Renal cortex interstitium (tissue), 11 donors: ENCODE data around the gene KCNC1. TPM values are rescaled to one million over a fixed set of nuclear protein-coding genes. Genes with fewer than 3 reads are reported as not detected.

ENCODE experiments used
- DNase-seq, 11 donors: peaks; one replicate each; pipeline ENCODE4 v3.0.0-alpha.2; 2013; ENCODE audit warnings: low read depth in 9 of 11, low spot score in 4 of 11; ENCODE audit errors: extremely low read depth in 1 of 11
- polyA plus RNA-seq, 3 donors: library from polyadenylated mRNA; unstranded; fragments of 120-200 nt; gene quantifications; one replicate each; pipeline ENCODE4 v1.2.1, GENCODE V29; 2013; ENCODE audit not compliant: insufficient read length in 3 of 3

The KCNC1 gene
- polyA plus RNA-seq, 3 donors, result 1.0 to 1.4 (median 1.1) TPM

DNA sequence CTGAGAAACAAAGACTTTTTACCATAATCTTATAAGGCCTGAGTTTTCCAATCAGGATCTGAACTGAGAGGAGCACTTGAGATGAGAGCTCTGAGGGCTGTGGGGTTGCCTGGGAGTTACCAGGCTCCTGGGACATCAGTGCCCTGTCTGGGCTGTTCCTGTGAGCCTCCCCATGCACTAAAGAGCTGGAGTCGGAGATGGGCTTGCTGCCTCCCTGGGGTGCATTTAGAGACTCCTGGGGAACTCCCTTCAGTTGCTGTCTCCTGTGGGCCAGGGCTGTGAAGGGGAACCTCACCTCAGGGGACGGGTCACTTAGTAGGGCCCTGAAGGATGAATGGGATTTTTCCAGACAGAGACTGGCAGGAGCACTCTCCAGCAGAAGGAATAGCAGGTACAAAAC, 33.3 kb downstream of the KCNC1 start:
- no peak for DNase-seq

DNA sequence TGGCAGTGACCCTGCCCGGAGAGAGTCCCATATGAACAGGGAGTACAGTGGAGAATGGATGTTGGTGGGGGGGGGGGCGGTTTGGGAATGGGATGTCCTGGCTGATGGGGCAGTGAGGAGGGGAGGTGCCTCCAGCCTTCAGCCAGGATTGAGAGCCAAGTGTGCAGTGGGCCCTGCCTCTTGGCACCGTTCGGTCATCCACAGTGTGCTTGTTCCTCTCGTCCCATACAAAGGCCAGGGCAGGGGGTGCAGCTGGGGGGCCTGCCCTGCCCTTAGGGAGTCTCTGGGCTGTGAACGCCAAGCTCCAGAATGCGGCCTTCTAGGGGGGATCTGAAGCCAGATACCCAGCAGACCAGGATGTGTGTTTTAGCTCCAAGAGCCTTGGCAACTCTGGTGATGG, 34.0 kb downstream of the KCNC1 start:
- no peak for DNase-seq

- no peak for DNase-seq
Observed at GRCh38 chr11:17769218-17769617, 34.6 kb downstream of the KCNC1 start.

- no peak for DNase-seq
Observed at GRCh38 chr11:17770048-17770652, 35.6 kb downstream of the KCNC1 start.

DNA sequence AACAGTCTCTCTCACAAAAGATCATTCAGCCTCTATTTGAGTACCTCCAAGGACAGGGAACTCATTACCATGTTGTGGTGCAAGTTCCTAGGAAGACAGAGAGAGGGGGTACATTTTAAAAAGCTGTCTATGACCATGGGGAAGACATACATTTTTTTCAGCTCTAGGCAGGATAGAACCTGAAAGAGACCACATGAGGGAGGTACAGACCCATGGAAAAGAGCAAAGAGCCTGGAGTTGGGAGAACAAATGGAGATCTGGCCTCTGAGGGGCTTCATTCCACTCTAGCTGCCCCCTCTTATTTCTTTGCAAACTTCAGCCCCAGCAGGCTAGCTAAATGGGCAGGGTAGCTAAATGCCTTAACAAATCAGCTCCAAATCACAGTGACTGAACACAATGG, 36.3 kb downstream of the KCNC1 start:
- DNase-seq, result no peak

DNA sequence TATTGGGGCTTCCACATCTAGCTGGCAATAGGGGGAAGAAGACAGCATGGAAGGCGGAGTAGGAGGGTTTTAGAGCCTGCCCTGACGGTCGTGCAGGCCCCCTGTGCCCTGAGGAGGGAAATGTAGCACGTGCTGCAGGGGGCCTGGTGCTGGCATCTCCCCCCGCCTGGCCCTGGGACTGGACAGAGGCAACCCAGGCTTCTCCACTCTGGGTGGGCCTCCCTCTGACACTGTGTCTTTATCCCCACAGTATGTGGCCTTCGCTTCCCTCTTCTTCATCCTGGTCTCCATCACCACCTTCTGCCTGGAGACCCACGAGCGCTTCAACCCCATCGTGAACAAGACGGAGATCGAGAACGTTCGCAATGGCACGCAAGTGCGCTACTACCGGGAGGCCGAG, 36.8 kb downstream of the KCNC1 start:
- no peak for DNase-seq

GRCh38 chr11:17771841-17772401, 37.3 kb downstream of the KCNC1 start:
- no peak for DNase-seq

GRCh38 chr11:17772704-17773600, 38.4 kb downstream of the KCNC1 start:
- no peak for DNase-seq

- no peak for DNase-seq
Observed at GRCh38 chr11:17773674-17774073, 39.1 kb downstream of the KCNC1 start.

- DNase-seq, result no peak
Observed at GRCh38 chr11:17774232-17775034, 39.9 kb downstream of the KCNC1 start.

DNA sequence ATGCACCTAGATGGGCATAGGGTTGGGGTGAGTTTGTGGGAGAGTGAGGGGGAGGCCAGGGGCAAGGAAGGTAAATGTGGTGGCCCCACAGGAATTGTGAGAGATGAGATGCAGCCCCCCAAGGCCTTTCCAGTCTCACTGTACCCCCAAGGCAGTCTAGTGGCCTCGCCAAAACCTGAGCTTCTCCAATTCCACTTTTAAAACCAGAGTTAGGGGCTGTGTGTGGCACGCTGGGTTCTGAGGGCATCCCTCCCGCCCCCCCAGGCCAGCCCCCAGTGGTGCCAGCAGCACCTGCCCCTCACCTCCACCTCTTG, 40.4 kb downstream of the KCNC1 start:
- no peak for DNase-seq

GRCh38 chr11:17775507-17776211, 41.1 kb downstream of the KCNC1 start:
- no peak for DNase-seq

DNA sequence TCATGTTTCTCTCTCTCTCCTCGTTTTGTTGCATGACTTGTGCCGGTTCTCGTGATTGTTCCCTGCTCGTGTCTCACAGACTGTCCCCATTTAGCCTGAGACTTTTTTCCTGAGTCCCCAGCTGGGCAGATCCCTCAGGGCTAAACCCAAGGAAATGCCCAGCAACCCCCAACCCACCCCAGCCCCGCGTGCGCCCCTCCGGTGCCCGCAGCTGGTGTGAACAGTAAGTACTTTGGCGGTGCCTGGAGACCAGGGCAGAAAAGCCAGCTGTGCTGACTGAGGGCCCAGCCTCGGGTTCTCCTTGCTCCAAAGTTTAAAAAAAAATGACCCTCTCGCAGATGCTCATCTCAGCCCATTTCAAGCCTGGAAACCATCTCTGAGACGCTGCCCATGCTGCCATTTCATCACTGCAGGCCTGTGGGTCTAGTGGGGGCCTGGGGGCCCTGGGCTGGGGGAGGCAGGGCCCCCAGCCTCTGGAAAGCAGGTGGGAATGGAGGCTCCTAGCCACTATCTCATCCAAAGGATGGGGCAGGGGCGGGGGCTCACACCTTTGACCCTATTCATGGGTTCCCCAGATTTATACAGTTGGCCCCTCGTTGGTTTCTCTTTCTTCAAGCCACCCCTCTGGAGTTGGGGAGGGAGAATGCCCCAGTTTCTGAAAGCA, 41.8 kb downstream of the KCNC1 start:
- DNase-seq, result no peak

GRCh38 chr11:17777086-17777737, 42.6 kb downstream of the KCNC1 start:
- no peak for DNase-seq

DNA sequence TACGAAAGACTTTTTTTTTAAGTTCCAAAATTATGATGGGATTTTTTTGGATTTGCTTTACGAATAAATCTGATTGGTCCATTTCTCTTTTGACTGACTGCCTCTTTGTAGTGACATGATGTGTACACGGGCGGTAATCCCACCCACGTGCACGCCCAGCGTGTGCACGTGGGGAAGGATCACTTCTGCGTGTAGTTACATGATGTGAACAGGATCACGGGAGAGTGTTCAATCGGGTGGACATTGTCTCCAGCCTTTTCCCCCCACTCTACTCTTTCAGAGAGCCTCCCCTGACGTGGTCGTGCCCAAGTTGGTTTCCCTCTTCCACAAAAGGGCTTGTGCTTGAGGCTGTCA, 43.1 kb downstream of the KCNC1 start:
- DNase-seq, result no peak

DNA sequence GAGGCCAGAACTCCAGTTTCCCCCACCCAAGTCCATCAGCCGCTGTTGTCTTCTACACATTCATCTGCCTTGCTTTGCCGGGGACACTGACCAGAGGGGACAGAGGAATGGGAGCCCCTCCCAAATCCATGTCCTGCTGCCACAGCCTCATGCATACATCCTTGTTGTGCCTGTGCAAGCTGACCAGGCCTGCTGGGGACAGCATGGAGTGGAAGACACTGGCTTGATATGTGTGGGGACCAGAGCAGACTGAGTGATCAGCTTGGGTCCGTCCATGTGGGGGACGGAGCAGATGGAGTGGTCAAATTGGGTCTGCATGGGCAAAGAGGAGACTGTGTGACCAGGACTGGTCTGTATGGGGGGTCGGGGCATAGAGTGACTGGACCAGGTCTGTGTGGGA, 43.8 kb downstream of the KCNC1 start:
- DNase-seq, result no peak

- no peak for DNase-seq
Observed at GRCh38 chr11:17778956-17779860, 44.6 kb downstream of the KCNC1 start.
